NCI-H1092 (cell line): ENCODE data around the gene DNAJC9.

Experiments
- DNase-seq: peaks from one replicate; lab custom pipeline; 2025; lab: John Stamatoyannopoulos, UW

DNAJC9 gene

DNA sequence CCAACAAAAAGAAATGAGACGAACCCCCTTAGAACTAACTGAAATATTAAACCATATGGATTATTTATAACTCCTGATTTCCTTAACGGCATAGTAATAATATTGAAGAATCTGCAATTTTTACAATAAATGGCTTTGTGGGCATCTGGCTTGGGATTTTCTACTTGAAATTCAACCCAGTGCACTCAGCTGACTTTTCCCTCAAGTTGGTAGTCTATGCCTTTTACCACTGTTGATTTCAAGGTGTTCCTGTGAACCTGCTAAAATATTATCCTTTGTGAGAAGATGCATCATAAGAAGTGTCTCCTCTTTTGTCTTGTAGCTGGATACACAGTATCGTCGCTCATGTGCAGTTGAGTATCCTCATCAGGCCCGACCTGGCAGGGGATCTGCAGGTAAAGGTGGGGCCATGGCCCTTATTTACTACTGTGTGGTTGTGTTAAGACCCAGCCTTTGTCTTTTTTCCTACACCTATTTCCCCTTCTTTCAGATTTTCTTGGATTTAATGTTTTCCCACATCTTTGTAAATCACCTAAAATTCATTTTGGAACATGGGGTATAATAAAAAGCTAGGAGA lies 8.0 kb downstream of the DNAJC9 start:
- no peak for DNase-seq

DNA sequence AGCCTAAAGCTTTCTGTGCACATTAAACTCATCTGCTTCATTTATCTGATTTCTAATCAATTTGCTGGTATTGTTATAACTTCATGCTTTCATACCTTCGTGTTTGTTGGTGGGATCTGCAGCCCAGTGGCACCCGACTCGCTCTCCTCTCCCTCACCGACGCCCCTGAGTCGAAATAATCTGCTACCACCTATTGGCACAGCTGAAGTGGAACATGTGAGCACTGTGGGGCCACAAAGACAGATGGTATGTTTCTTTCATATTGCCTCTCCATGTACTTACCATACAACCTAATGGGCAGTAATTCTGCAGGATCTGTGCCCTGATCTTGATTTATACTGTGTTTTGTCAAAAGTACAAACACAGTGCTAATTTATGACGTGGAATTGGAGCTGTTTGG lies 12.4 kb downstream of the DNAJC9 start:
- DNase-seq: no peak

DNA sequence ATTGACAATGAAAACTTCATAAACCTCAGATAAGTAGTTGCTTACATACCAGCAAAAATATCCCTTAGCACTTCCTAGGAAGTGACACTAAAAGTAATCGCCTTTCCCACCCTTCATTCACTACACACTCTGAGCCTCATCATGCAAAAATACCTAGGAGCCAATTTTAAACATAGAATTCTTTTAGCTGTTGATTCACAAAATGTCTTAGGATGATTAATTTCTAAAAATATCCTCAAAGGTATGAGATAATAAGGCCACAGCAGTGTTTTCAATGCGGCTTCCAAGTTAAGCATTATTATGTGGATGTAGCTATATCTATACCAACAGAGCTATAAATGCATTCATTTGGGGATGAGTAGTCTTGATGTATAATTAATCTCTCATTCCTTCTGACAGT lies 13.2 kb downstream of the DNAJC9 start:
- DNase-seq: no peak

DNA sequence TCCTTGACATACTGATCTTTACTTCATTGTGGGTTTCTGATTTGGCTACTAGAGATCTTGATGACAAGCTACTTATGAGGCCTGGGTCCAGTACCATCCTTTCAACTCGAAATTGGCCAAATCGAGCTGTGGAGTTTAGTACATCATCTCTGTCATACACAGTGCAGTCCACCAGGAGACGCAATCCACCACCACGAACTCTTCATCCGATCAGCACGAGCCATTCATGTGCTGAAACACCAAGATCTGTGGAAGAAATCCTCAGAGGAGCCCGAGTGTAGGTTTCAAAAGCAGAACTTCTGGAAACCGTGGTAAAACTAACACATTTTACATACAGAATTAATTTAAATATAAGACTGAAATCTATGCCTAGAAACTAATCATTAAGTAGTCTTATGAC lies 14.2 kb downstream of the DNAJC9 start:
- DNase-seq: no peak

DNA sequence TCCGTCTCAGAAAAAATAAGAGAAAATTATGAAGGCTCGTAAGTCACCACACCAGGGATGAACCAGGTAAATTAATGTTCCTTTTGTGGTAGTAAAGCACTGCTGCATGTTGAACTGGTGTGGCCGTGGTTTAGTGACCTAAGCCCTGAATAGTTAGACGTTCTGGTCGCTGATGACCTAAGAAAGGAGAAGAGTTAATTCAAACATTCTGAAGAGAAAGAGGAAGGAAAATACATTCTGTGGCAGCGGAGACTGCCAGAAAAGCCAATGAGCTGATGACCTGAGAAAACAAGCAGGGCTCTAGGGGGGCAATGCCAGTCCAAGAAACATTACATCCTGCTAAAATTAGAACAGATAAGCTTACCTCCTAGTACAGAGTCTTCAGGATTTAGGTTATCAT lies 17.5 kb downstream of the DNAJC9 start:
- DNase-seq: no peak

DNA sequence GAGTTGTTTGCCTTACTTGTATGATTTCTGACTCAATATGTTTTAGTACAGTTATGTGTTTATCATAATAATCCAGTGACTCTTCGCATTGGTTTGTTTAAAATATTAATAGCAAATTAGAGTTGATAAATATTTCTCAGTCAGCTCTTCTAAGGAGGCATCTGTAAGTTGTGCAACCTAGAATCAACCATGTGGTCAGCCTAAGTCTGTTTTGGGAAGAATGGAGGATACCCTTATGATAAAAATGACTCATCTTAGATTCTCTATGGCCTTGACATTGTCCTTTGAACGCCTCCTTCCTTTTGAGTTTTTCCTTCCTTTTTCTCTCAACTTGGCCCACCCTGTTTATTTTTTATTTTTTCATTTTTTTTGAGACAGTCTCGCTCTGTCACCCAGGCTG lies 18.8 kb downstream of the DNAJC9 start:
- DNase-seq: no peak

DNA sequence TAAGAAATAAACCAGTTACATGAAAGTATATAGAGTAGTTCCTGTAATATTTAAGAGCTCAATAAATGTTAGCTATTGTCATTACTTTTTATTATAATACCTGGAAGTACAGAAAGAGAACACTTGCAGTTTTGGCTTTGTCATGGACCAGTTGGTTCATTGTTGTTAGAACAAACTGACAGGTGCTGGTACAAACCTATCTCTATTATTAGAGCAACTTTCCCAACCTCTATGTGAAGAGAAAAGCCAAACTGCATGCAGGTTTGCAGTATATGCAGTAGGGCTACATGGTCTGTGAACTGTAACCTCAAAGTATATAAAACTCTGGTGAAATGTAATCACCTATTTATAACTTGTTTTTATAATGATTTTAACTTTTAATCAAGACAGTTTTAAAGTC lies 20.4 kb downstream of the DNAJC9 start:
- no peak for DNase-seq

DNA sequence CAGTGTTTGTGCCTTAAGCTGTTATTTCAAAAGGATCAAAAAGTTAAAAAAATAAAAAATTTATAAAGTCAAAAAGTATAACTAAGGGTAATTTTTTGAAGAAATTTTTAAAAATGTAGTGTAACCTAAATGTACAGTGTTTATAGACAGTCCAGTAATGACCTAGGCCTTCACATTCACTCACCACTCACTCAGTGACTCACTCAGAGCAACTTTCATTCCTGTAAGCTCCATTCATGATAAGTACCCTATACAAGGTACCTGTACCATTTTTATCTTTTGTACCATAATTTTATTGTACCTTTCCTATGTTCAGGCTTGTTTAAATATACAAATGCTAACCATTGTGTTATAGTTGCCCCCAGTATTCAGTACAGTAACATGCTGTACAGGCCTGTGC lies 21.5 kb downstream of the DNAJC9 start:
- no peak for DNase-seq

DNA sequence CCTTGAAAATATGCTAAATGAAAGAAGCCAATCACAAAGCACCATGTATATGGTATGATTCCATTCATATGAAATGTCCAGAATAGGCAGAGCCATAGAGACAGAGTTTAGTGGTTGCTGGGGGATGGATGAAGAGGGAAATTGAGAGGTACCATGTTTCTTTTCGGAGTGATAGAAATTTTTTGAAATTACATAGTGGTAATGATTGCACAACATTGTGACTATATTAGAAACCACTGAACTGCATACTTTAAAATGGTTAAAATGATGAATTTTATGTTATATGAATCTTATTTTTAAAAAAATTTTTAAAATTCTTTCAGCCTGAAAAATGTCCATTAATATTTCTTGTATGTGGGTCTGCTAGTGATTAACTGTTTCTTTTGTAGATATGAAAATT lies 26.1 kb downstream of the DNAJC9 start:
- no peak for DNase-seq

DNA sequence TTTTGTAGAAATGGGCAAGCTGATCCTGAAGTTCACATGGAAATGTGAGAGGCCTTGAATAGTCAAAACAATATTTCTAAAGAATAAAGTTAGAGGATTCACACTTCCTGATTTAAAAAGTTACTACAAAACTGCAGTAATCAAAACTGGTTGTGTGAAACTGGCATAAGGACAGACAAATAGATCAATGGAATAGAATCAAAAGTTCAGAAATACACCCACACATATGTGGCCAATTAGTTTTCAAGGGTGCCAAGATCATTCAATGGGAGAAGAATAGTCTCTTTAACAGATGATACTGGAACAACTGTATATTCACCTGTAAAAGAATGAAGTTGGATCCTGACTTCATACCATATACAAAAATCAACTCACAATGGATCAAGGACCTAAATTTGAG lies 27.7 kb downstream of the DNAJC9 start:
- no peak for DNase-seq

DNA sequence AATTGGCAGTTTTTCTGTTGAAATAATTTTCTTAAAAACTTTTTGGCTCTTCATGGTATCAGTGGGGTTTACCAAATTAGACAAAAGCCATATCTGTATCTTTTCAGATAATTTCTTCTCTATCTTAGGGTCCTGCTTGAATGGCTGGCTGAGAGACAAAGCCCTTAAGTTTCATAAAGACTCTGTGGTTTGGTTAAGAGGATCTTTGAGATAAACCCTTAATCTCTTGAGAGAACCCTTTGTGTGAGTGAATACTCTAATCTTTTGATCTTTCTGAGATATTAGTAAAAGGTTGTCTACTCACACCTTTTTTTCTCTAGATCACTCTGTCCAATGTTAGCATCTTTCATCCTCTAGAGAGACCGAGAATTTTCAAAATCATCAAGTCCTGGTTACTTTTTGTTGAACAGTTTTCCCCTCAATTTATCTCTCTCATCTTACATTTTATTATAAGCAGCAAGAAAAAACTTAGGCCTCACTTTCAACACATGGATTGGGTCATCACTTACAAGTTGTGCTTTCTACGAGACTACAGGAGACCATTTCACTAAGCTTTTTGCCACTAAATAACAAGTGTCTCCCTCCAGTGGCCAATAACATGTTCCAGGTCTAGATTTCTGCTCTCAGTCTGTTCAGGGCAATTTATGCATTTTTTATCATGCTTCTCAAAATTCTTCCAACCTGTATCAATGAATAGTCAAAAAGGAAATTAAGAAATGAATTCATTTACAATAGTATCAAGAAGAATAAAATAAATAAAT lies 28.4 kb downstream of the DNAJC9 start:
- no peak for DNase-seq

DNA sequence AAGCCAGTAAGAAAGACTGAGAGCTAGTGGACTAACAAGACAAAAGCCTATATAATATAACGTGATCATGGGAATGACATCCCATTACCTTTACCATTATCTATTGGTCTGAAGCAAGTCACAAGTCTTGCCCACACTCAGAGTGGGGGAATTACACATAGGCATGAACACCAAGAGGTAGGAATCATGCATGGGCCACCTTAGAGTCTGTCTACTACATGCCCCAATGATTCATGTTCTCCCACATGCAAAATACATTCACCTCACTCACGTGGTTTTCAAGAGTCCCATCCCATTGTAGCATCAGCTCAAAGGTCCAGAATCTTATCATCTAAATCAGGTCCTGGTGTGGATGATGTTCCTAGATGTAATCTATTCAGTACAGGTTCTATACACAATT lies 29.4 kb downstream of the DNAJC9 start:
- no peak for DNase-seq

DNA sequence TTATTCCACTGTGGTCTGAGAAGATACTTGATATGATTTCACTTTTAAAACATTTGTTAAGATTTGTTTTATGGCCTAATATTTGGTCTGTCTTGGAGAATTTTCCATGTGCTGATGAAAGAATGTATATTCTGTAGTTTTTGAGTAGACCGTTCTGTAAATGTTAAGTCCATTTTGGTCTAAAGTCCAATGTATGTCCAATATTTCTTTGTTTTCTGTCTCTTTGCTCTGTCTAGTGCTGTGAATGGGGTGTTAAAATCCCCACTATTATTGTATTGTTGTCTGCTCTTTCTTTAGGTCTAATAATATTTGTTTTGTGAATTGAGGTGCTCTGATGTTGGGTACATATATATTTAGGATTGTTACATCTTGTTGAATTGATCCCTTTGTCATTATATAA lies 31.3 kb downstream of the DNAJC9 start:
- no peak for DNase-seq

DNA sequence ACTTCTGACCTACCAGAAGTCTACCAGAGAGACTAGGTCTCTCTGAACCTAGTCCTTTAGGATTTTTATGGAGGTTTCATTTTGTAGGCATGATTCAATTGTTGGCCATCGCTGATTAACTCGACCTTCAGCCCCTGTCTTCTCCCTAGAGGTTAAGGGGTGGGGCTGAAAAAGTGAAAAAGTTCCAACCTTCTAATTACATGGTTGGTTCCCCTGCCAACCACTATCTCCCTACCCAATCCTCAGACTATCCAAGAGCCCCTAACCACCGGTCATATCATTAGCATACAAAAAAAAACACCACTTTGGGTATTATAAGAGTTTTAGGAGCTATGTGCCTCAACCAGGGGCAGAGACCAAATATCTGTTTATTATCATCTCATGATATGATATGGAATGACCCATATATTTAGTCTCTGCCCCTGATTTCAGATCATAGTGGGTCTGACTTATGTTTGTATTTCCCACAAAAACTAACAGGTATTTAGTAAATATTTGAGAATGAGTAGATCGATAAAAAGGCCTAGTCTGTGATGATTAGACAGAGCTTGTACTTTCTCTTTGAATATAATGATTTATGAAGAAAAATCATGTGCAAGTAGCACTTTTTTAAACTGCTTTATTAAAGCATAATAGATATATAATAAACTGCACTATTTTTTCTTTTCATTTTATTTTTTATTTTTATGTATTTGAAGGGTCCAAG lies 35.8 kb downstream of the DNAJC9 start:
- no peak for DNase-seq

DNA sequence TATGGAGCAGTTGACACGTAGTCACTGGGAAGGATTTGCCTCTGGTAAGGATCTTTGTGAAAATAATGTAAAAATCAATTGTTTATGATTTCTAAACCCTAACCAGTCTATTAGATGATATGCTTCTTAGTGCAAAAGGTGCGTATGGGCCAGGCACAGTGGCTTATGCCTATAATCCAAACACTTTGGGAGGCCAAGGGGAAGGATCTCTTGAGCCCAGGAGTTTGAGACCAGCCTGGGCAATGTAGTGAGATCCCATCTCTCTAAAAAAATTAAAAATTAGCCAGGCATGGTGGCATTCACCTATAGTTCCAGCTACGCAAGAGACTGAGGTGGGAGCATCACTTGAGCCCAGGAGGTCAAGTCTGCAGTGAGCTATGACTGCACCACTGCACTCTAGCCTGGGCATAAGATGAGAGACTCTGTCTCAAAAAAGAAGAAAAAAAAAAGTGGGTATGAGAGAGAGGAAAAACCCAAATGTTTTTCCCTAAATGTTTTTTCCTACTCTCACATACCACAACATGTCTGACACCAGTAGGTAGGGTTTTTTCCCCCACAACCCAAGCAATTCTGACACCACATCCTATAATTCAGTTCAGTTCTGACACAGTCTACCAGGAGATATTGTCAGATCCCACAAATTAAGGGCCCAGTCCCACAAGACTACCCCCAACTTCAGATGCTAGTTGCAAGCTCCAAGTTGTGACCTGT lies 36.5 kb downstream of the DNAJC9 start:
- no peak for DNase-seq

DNA sequence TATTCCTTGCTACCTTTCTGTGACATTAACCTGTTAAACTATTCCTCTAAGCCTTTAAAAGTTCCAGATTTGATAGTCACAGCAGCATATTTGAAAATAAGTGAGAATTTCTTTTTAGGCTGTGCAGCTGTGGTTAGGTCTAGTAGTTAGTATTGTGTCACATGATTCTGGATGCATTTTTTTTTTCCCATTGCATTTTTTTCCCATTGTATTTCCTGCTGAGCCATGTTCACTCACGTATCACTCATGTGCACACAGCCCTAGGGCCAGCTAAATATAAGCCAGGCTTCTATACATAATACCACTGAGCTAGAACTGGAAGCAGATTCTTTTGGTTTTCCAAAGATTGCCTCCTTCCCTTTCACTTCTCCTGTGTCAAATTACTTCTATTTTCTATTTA lies 37.4 kb downstream of the DNAJC9 start:
- DNase-seq: no peak

DNA sequence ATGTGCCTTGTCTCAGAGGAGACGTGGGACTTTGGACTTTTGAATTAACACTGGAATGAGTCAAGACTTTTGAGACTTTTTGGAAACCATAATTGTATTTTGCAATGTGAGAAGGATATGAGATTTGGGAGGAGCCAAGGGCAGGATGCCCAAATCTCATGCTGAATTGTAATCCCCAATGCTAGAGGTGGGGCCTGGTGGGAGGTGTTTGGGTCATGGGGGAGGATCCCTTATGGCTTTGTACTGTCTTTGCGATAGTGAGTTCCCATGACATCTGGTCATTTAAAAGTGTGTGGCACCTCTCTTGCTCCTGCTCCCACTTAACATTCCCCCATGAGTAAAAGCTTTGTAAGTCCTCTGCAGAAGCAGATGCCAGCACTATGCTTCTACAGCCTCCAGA lies 39.2 kb downstream of the DNAJC9 start:
- no peak for DNase-seq

DNA sequence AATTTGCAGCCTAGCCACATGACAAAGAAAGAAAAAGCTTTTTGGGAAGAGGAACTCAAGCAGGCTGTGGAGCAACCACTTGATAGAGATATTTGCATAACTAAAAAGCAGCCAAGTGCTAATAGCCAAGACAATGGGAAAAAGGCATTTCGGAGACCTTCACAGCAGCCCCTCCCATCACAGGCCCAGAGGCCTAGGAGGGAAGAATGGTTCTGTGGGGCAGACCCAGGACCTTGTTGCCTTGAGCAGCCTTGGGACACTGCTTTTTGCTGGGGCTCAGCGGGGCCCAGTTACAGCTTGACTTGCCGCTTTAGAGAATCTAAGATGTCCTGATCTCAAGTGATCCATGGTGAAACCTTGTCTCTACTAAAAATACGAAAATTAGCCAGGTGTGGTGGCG lies 40.7 kb downstream of the DNAJC9 start:
- DNase-seq: no peak

DNA sequence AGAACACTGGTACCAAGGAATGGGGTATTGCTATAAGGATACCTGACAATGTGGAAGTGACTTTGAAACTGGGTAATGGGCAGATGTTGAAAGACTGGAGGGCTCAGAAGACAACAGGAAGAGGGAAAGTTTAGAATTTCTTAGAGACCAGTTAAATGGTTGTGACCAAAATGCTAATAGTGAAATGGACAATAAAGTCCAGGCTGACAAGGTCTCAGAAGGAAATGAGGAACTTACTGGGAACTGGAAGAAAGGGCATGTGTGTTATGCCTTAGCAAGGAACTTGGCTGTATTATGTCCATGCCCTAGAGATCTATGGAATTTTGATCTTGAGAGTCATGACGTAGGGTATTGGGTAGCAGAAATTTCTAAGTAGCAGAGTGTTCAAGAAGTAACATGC lies 41.2 kb downstream of the DNAJC9 start:
- no peak for DNase-seq

DNA sequence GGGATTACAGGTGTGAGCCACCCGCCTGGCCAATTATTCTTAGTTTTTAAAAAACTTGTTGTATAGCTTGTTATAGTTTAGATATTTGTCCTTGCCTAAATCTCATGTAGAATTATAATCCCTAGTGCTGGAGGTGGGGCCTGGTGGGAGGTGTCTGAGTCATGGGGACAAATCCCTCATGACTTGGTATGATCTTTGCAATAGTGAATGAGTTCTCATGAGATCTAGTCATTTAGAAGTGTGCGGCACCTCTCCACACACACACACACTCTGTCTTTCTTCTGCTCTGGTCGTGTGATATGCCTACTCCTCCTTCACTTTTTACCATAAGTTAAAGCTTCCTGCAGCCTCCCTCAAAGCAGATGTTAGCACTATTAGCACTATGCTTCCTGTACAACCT lies 42.0 kb downstream of the DNAJC9 start:
- no peak for DNase-seq
